Fibroblast of mammary gland (primary cell): Measurements from ENCODE around the gene KPNA1.
A peak's percentile ranks its signal among the peaks of the same experiment; 100 is the strongest.

ENCODE experiments used
- DNase-seq: peaks from one replicate; pipeline ENCODE4 v3.0.0-alpha.2; 2010; ENCODE audit warnings: low read depth
- H3K4me3 ChIP-seq: 2 replicates; pipeline ENCODE4 v1.5.1; 2011; ENCODE audit warnings: low read depth, mild to moderate bottlenecking, low read length, moderate library complexity; ENCODE audit not compliant: control insufficient read depth
- CTCF ChIP-seq: conservative IDR thresholded peaks from 2 replicates; pipeline ENCODE4 v1.5.1; 2011; ENCODE audit warnings: low read depth, low read length, inconsistent platforms; ENCODE audit not compliant: control insufficient read depth, insufficient read depth

Gene KPNA1

GRCh38 chr3:122488262-122488973 is 26.3 kb downstream of the KPNA1 start:
- no peak overlapping the region for H3K4me3 ChIP-seq
- no peak for DNase-seq
- TF ChIP-seq CTCF, result no peak

- no peak for TF ChIP-seq CTCF
- no peak overlapping the region for H3K4me3 ChIP-seq
- peak; percentile 47 for DNase-seq
These were observed 29.8 kb downstream of the KPNA1 start for GRCh38 chr3:122484985-122485384.

- no peak overlapping the region for H3K4me3 ChIP-seq
- TF ChIP-seq CTCF, result no peak
- no peak for DNase-seq
These were observed 33.3 kb downstream of the KPNA1 start for GRCh38 chr3:122481390-122481789.

- no peak for DNase-seq
- no peak for TF ChIP-seq CTCF
- H3K4me3 ChIP-seq, result no peak overlapping the region
These were observed 38.2 kb downstream of the KPNA1 start for GRCh38 chr3:122476532-122476931.

- TF ChIP-seq CTCF, result no peak
- H3K4me3 ChIP-seq, result no peak overlapping the region
- DNase-seq, result no peak
These were observed 39.4 kb downstream of the KPNA1 start for GRCh38 chr3:122475316-122475715.

- DNase-seq, result peak; percentile 3
- no peak overlapping the region for H3K4me3 ChIP-seq
- TF ChIP-seq CTCF, result no peak
These were observed 45.1 kb downstream of the KPNA1 start for GRCh38 chr3:122469659-122470058.

- no peak for DNase-seq
- TF ChIP-seq CTCF, result no peak
- no peak overlapping the region for H3K4me3 ChIP-seq
These were observed 45.7 kb downstream of the KPNA1 start for GRCh38 chr3:122468896-122469533.
